SK-N-MC (cell line): ENCODE results near the gene MPC1L.

ENCODE experiments used
- EZH2 ChIP-seq: fragments of 200-600 bp; sonication (generic); IDR thresholded peaks from one replicate; pipeline ENCODE4 v1.6.1; 2017; ENCODE audit warnings: antibody characterized with exemption
- FOXP2 ChIP-seq: optimal IDR thresholded peaks from 2 replicates; pipeline ENCODE3; 2011; ENCODE audit warnings: mild to moderate bottlenecking, moderate library complexity; ENCODE audit not compliant: insufficient read depth; ENCODE audit errors: extremely low read length, control extremely low read depth
- POLR2AphosphoS5 ChIP-seq: IDR thresholded peaks from 2 replicates; pipeline ENCODE4 v1.6.1; 2012; ENCODE audit warnings: mild to moderate bottlenecking, low read depth, low read length, borderline replicate concordance

DNA sequence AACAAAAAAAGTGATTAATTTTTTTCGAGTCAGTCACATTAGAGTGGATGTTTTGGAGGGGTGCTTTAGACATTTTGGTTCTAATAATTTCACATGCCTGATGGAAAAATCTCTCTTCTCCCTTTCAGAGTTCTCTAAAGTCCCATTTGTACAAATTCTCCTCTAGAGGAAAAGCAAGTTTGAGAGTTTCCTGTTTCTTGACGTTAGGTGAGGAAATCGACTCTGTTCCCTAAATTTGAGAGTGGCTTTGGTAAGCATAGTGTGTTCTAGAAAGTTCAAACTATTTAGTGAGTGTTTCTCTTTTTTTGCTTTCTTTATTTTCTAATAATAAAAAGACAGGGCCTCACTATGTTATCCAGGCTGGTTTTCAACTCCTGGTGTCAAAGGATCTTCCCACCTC, 44.1 kb upstream of the MPC1L start:
- TF ChIP-seq EZH2 (no peak), POLR2AphosphoS5 (no peak), FOXP2 (no peak)
